Measurements from ENCODE around the gene DTYMK. TPM values are rescaled to one million over a fixed set of nuclear protein-coding genes. Genes with fewer than 3 reads are reported as not detected.

DTYMK gene
- total RNA-seq, 1 experiment from 2014 or later = 155 TPM

GRCh38 chr2:241676665-241677064, 9.9 kb downstream of the DTYMK start:
- Histone ChIP-seq H3K4me1 (ENCODE audit: insufficient read depth, low read length) (peaks cover 12% of the 10 kb centered on the region), H3F3A (ENCODE audit: low read length, unreplicated experiment) (no peaks in the 10 kb centered on the region), H3K4me2 (ENCODE audit: low read length) (no peak overlapping the region), H3K79me2 (ENCODE audit: low read length) (peaks cover 16% of the 10 kb centered on the region), H3K9ac (ENCODE audit: low read length) (no peak overlapping the region), H3K9me2 (replicated peaks; ENCODE audit: low read length) (no peaks in the 10 kb centered on the region), H3K27ac (ENCODE audit: low read length) (no peak overlapping the region), H4K20me1 (ENCODE audit: low read length) (no peaks in the 10 kb centered on the region), H3K9me3 (ENCODE audit: low read length) (no peaks in the 10 kb centered on the region), H3K36me3 (ENCODE audit: low read depth, low read length) (peaks cover 13% of the 10 kb centered on the region), H3K4me3 (ENCODE audit: low read length) (no peak overlapping the region), H2AFZ (ENCODE audit: low read length) (no peak overlapping the region), H3K27me3 (ENCODE audit: low read length) (no peaks in the 10 kb centered on the region)
- BruUV-seq (replicated peaks) = no TSS peak
- POLR2A ChIA-PET (ENCODE audit: unreplicated experiment) = no interaction called here
- TF ChIP-seq EZH2phosphoT487 (IDR thresholded peaks at IDR 0.05; ENCODE audit: borderline replicate concordance, low read length) (no peak), CTCF (conservative IDR thresholded peaks at IDR 0.05; ENCODE audit: low read depth, low read length) (no peak), EZH2 (IDR thresholded peaks at IDR 0.05; ENCODE audit: low read length, unreplicated experiment) (no peak)
- ATAC-seq (no peak), DNase-seq (no peak)
- intact Hi-C loops (cut with micrococcal nuclease) = no loop called here
- CTCF ChIA-PET = no interaction called here

GRCh38 chr2:241675885-241676284, 10.7 kb downstream of the DTYMK start:
- DNase-seq (no peak), ATAC-seq (no peak)
- Histone ChIP-seq H3F3A (ENCODE audit: low read length, unreplicated experiment) (no peaks in the 10 kb centered on the region), H3K9me2 (replicated peaks; ENCODE audit: low read length) (no peaks in the 10 kb centered on the region), H3K79me2 (ENCODE audit: low read length) (peaks cover 8% of the 10 kb centered on the region), H3K27ac (ENCODE audit: low read length) (no peak overlapping the region), H3K27me3 (ENCODE audit: low read length) (no peaks in the 10 kb centered on the region), H3K4me3 (ENCODE audit: low read length) (no peak overlapping the region), H2AFZ (ENCODE audit: low read length) (no peak overlapping the region), H3K4me2 (ENCODE audit: low read length) (no peak overlapping the region), H3K9me3 (ENCODE audit: low read length) (no peaks in the 10 kb centered on the region), H3K36me3 (ENCODE audit: low read depth, low read length) (peaks cover 10% of the 10 kb centered on the region), H3K9ac (ENCODE audit: low read length) (no peak overlapping the region), H4K20me1 (ENCODE audit: low read length) (no peaks in the 10 kb centered on the region), H3K4me1 (ENCODE audit: insufficient read depth, low read length) (peaks cover 4% of the 10 kb centered on the region)
- TF ChIP-seq EZH2 (IDR thresholded peaks at IDR 0.05; ENCODE audit: low read length, unreplicated experiment) (no peak), EZH2phosphoT487 (IDR thresholded peaks at IDR 0.05; ENCODE audit: borderline replicate concordance, low read length) (no peak), CTCF (conservative IDR thresholded peaks at IDR 0.05; ENCODE audit: low read depth, low read length) (no peak)
- intact Hi-C loops (cut with micrococcal nuclease) = no loop called here
- CTCF ChIA-PET = no interaction called here
- BruUV-seq (replicated peaks) = no TSS peak
- POLR2A ChIA-PET (ENCODE audit: unreplicated experiment) = no interaction called here

GRCh38 chr2:241673797-241674725, 12.6 kb downstream of the DTYMK start:
- ChIA-PET CTCF (no interaction called here), POLR2A (ENCODE audit: unreplicated experiment) (no interaction called here)
- Histone ChIP-seq H3K4me3 (ENCODE audit: low read length) (no peak overlapping the region), H3K4me1 (ENCODE audit: insufficient read depth, low read length) (no peaks in the 10 kb centered on the region), H4K20me1 (ENCODE audit: low read length) (no peaks in the 10 kb centered on the region), H3K9me2 (replicated peaks; ENCODE audit: low read length) (no peaks in the 10 kb centered on the region), H3F3A (ENCODE audit: low read length, unreplicated experiment) (no peaks in the 10 kb centered on the region), H3K27me3 (ENCODE audit: low read length) (no peaks in the 10 kb centered on the region), H3K36me3 (ENCODE audit: low read depth, low read length) (peaks cover 10% of the 10 kb centered on the region; the same call in 1 of the 2 replicates), H3K27ac (ENCODE audit: low read length) (no peak overlapping the region), H3K9ac (ENCODE audit: low read length) (no peak overlapping the region), H3K4me2 (ENCODE audit: low read length) (no peak overlapping the region), H2AFZ (ENCODE audit: low read length) (no peak overlapping the region), H3K79me2 (ENCODE audit: low read length) (no peaks in the 10 kb centered on the region), H3K9me3 (ENCODE audit: low read length) (no peaks in the 10 kb centered on the region)
- peak; percentile 21; the same call in 1 of the 2 replicates for ATAC-seq
- no TSS peak for BruUV-seq (replicated peaks)
- DNase-seq = no peak
- TF ChIP-seq EZH2 (IDR thresholded peaks at IDR 0.05; ENCODE audit: low read length, unreplicated experiment) (no peak), EZH2phosphoT487 (IDR thresholded peaks at IDR 0.05; ENCODE audit: borderline replicate concordance, low read length) (no peak), CTCF (conservative IDR thresholded peaks at IDR 0.05; ENCODE audit: low read depth, low read length) (no peak)
- intact Hi-C loops (cut with micrococcal nuclease) = no loop called here

Data from PC-3 (cell line).